ENCODE results near the gene CIB2.

GRCh38 chr15:78103406-78104118 is 27.7 kb downstream of the CIB2 start:
- TF ChIP-seq ELK4 (IDR thresholded peaks at IDR 0.05; ENCODE audit: borderline replicate concordance, low read depth, low read length) (no peak), CTCF (tag by site-specific recombination; IDR thresholded peaks at IDR 0.05) (no peak), KLF16 (tag by site-specific recombination; IDR thresholded peaks at IDR 0.05) (no peak), ZNF26 (tag by site-specific recombination; IDR thresholded peaks at IDR 0.05) (no peak), ZBTB26 (tag by site-specific recombination; optimal IDR thresholded peaks at IDR 0.05) (no peak), ZNF701 (tag by site-specific recombination; IDR thresholded peaks at IDR 0.05) (no peak), ZBTB7A (tag by site-specific recombination; IDR thresholded peaks at IDR 0.05; ENCODE audit: low read depth) (no peak), ZBTB17 (tag by site-specific recombination; IDR thresholded peaks at IDR 0.05) (no peak), ZNF16 (tag by site-specific recombination; IDR thresholded peaks at IDR 0.05; ENCODE audit: low read depth) (no peak), TRIM28 (IDR thresholded peaks at IDR 0.05; ENCODE audit: borderline replicate concordance, low read length) (no peak), PRDM6 (tag by site-specific recombination; IDR thresholded peaks at IDR 0.05) (no peak), ZNF513 (tag by site-specific recombination; IDR thresholded peaks at IDR 0.05) (no peak), ZNF501 (tag by site-specific recombination; IDR thresholded peaks at IDR 0.05) (no peak), KLF1 (tag by site-specific recombination; IDR thresholded peaks at IDR 0.05) (no peak)
